Measurements from ENCODE around the gene ARSA.
"Not testable (repeated sequence)": the region's sequence is repeated elsewhere in the genome, so short reads cannot be mapped to it uniquely, and the experiment has no call there.

Gene ARSA

DNA sequence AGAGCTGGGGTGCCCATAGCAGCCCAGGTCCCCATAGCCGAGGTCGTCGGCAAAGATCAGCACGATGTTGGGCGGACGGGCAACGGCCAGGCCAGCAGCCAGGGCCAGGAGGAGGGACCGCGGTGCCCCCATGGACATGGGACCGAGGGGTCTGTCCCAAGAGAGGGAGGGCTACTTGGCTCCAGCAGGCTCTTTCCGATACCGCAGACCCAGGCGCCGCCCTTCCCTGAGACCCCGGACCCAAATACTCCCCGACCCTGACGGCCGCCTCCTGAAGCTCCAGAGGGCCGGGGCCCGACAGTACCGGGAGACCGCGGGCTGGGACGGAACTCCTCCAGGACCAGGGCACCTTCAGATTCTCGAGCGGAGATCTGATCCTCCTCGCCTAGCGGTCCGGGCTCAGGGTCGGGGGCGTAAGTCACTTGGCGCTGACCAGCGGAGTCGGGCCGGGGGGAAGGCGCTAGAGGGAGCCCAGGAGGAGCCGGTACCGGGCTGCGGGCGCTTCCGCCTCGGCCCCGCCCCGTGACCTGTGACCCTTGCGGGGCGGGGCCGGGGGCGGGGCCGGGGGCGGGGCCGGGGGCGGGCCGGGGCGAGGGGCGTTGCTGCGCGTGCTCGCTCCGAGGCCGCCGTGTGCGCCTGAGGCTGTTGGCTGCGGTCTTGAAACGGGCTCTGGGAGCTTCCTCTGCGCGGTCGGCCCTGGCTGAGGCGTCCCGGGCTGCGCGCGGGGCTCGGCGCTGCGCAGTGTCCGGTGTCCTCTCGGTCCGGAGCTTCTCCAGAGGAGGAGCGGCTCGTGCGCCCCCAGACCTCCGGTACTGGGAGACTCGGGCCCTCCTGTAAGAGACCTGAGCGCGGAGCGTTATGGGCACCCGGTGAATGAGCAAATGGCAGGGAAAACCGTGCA lies at the start of gene ARSA:
Gene ARSA (minus strand): TSS at position 511 of the 901 bp plus-strand sequence. CDS start 373 bp downstream, at position 138.
- peak; percentile 79 to 83 for DNase-seq

- DNase-seq, result no peak
Observed at GRCh38 chr22:50676661-50677492, 48.9 kb upstream of the ARSA start.

DNA sequence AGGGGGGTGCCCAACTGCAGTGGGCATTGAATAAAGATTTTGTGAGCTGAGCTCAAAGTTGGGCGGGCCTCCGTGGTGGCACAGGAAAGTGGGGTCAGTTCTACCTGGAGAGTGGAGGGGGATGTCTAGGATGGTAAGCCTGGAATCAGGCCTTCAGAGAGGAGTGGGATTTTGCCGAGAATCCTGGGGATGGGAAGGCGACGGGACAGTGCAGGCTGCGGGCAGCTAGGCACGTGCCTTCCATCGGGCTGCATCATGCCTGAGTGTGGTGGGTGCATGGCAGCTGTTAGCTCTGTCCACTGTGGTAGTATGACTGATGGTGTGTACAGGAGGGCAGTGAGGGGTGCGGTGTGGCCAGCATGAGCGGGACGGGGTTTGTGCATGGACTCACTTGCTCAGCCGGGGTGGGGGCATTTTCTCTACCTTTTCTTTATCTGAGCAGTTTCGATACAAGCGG lies 48.3 kb upstream of the ARSA start:
- no peak for DNase-seq

DNA sequence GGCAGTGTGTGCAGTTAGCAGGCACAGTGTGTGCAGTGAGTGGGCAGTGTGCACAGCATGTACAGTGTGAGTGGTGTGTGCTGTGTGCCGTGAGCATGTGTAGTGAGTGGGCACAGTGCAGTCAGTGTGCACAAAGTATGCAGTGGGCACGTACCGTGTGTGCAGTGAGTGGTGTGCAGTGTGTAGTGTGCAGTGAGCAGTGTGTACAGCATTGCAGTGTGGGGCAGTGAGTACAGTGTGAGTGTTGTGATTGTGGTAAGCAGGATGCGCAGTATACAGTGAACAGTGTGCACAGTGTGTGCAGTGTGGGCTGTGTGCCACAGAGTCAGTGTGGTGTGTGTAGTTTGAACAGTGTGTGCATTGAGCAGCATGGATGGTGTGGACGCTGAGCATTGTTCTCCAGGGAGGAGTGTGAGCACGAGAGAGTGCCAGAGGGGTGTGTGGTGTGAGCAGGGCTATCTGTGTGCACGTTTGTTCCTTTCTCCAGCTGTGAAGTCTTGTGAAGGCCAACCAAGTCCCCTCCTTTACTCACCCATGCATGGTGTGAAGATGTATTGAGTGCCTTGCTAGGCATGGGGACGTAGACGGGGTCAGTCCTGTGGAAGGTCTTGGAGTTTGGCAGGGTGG lies 47.7 kb upstream of the ARSA start:
- no peak for DNase-seq

DNA sequence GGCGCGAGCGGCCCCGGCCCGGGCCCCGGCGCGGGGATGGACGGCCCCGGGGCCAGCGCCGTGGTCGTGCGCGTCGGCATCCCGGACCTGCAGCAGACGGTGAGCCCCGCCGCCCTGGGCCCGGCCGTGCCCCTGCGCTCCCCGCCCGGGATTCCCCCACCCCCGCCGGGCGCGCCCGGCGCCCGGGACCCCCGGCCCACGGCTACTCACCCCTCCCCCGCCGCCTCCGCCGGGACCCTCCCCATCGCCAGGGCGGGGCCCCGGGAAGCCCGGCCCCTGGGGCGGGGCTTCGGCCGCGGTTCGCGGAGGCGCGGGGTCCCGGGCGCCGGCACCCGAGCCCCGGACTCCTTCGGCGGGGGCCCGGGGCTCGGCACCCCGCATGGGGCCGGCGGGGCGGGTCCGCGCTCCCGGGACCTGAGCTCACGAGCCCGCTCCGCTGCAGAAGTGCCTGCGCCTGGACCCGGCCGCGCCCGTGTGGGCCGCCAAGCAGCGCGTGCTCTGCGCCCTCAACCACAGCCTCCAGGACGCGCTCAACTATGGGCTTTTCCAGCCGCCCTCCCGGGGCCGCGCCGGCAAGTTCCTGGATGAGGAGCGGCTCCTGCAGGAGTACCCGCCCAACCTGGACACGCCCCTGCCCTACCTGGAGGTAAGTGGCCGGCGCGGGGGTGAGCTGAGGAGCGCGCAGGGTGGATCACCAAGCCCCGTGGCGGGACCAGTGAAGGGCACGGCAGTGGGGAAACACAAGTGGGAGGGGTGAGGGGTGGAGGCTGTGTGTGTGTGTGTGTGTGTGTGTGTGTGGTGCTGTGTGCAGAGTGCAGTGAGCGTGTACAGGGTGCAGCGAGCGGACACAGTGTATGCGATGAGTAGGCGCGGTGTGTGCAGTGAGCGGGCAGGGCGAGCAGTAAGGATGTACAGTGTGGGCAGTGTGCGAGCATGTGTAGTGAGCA lies 46.9 kb upstream of the ARSA start:
- DNase-seq, result peak; percentile 33 to 35

- DNase-seq, result no peak
Observed at GRCh38 chr22:50674130-50674500, 46.2 kb upstream of the ARSA start.

DNA sequence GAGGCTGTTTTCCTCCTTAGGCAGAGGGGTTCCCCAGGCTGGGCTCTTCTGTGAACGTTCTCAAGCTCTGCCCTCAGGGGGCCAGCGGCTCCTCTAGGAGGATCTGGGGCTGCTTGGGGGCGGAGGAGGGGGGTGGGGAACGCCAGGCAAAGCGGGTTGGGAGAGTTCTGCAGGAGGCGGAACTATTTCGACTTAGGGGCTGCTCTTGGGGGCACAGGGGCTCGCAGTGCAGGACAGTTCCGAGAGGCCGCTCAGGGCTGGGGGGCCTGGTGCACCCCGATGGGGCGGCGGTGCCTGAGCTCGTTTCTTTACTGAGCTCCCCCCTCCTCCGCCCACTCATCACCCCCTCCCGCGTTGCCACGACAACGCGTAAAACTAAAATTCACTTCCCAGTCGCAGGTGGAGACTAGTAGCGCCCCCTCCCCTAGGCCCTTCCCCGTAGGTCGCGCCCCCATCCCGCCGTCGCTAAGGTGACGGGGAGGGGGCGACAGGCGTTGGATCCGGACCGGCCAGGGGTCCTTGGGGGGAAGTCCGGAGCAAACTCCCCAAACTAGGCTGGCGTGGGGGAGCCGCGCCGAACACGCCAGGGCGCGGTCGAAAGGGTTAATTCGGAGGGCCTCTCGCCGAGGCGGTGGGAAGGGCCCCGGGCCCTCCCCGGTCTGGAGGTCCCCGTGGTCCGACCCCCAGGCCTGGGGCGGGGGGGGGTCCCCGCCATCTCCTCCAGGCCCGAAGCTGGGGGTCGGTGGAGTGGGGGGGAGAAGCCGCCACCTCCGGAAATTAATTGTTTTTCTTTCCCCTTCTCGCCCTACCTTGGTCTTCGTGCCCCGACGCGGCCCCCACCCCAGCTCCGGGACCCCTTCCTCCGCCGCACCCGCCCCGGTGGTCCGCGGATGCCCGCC lies 45.5 kb upstream of the ARSA start:
- no peak for DNase-seq

DNA sequence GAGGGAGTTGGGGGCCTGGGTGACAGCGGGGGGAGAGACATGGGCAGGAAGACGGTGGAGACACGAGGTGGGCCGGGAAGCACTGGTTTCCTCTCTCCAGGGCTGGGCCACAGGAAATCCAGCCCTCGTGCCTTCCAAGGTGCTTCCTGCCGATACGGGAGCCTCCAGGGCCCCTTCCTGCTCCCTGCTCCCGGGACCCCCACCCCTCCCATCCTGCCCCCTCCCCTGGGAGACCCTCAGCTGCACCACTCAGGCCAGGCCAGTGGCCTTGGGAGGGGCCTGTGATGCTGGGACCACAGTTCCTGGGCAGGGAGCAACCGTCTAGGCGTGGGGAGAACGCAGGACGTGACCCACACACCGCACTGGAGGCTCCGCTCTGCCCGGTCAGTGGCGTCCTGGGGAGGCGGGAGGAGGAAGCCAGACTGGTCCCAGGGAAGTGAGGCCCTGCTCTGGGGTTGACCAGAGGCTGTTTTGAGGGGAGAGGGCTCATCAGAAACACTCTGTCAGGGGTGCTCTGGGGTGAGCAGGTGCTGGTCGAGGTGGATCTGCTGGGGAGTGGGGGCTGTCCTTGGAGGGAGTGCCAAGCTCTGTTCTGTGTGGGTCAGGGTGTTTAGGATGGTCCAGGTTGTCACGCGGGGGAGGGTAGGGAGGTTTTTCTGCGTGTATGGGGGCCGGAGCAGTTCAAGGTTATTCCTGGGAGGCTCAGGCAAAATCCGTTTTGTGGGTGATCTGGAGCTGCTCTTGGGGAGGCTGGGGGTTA lies 44.7 kb upstream of the ARSA start, which contains the start of gene SHANK3:
Gene SHANK3 (plus strand): TSS at position 353 of the 760 bp plus-strand sequence.
- DNase-seq, result no peak

- no peak for DNase-seq
Observed at GRCh38 chr22:50672041-50672440, 44.1 kb upstream of the ARSA start.

DNA sequence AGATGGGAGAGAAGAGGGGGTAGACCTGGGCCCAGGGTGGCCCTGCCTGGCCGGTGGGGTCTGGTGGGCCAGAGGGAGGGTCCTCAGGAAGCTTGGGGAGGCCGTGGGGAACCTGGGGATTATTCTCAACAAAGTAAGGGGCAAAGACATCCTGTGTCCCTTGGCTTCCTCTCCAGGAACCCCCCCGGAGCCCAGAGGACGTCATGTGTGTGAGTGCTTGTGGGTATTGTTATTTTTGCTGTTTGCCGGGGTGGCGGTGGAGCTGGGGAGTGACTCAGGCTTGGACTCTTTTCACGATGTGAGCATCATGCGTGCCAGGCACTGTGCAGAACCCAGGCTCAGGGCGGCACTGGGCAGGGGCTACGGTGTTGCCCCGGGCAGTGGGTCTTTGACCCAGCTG lies 43.7 kb upstream of the ARSA start:
- DNase-seq, result no peak

GRCh38 chr22:50670914-50671538 lies 43.1 kb upstream of the ARSA start:
- DNase-seq, result no peak

GRCh38 chr22:50670513-50670912 lies 42.6 kb upstream of the ARSA start:
- DNase-seq, result no peak

DNA sequence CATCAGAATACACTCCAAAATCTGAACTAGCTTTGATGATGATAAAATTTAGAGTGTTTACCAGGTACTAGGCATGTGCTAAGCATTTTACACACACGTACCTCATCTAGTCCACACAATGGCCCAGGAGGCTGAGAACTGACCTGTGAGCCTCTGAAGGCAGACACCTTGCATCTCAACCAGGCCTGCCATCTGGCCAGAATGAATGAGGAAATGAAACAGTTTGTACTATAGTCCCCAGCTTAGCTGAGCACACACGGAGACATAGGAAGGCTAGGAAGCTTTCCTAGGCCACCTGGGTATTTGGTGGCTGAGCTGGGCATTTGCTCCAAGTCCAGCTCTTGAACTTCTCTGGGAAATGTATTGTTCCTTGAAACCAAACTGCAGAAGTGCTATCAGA lies 37.8 kb upstream of the ARSA start:
- no peak for DNase-seq

DNA sequence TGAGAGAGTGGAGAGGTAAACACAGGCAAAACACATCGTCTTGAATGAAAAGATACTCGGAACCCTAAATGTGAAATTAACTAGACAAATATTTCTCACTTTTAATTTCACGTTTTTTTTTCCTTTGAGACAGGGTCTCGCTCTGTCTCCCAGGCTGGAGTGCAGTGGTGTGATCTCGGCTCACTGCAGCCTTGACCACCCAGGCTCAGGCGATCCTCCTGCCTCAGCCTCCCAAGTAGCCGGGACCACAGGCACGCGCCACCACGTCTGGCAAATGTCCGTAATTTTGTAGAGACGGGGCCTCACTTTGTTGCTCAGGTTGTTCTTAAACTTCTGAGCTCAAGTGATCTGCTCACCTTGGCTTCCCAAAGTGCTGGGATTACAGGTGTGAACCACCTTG lies 37.3 kb upstream of the ARSA start:
- no peak for DNase-seq

- no peak for DNase-seq
Observed at GRCh38 chr22:50660306-50660705, 32.4 kb upstream of the ARSA start.

DNA sequence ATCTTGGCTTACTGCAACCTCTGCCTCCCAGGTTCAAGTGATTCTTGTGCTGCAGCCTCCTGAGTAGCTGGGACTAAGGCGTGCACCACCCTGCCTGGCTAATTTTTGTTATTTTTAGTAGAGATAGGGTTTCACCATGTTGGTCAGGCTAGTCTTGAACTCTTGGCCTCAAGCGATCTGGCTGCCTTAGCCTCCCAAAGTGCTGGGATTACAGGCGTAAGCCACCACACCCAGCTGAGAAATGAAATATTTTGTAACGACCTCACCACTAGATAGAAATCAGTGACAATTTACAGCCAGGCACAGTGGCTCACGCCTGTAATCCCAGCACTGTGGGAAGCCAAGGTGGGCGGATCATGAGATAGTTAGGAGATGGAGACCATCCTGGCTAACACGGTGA lies 31.8 kb upstream of the ARSA start:
- not testable (repeated sequence) for DNase-seq

GRCh38 chr22:50657925-50658324 lies 30.0 kb upstream of the ARSA start:
- DNase-seq, result no peak

GRCh38 chr22:50656122-50657070 lies 28.4 kb upstream of the ARSA start:
- no peak for DNase-seq
